Stomach (tissue), 4 donors: ENCODE results near the gene ANKRD65.
A peak's percentile ranks its signal among the peaks of the same experiment; 100 is the strongest.

ENCODE experiments used
- POLR2A ChIP-seq, 4 donors: fragments of 450-650 bp; IDR thresholded peaks; one replicate each; pipeline ENCODE4 v1.6.1; 2016; ENCODE audit warnings: antibody characterized with exemption in 4 of 4, control low read depth in 2 of 4, mild to moderate bottlenecking in 1 of 4, moderate library complexity in 1 of 4
- TF ChIP-seq, protein P1 (sequence below), 7 experiments: fragments of 450-650 bp in 4 of 7; fragments of 200-600 bp in 3 of 7; sonication (generic) in 3 of 7; IDR thresholded peaks; one replicate each; pipeline ENCODE4 v1.5.1; 2016 to 2019; ENCODE audit warnings: antibody characterized with exemption in 7 of 7, control low read depth in 2 of 7, mild to moderate bottlenecking in 1 of 7

DNA sequence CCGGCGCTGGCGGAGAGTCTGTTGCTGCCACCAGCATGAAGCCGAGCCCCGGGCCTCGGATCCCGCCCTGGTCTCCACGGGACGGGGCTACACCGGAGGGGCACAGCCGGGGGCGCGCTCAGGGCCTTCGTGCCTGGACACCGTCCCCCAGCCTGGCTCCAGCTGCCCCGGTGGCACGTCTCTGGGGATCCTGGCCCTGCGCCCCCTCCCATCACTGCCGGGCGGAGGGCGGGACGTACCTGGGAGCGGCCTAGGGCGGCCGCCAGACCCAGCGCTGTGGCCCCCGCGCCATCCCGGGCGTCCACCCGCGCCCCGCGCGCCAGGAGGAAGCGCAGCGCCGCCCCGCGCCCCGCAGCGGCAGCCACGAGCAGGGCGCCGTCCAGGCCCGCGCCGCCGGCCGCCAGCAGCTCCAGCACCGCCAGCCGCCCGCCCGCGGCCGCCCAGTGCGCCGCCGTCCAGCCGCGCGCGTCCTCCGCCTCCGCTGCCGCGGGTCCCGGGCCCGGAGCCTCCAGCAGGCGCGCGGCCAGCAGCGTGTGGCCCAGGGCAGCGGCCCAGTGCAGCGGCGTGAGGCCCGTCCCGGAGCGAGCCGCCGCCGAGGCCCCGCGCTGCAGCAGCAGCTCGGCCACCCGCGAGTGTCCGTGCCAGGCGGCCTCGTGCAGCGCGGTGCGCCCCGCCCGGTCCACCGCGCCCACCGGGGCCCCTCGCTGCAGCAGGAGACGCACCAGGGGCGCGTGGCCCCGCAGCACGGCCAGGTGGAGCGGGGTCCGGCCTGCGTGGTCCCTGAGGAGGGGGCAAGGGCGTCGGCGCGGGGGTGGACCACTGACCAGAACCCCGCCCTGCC is 1.0 kb downstream of the ANKRD65 start:
- TF ChIP-seq, protein P1, sequence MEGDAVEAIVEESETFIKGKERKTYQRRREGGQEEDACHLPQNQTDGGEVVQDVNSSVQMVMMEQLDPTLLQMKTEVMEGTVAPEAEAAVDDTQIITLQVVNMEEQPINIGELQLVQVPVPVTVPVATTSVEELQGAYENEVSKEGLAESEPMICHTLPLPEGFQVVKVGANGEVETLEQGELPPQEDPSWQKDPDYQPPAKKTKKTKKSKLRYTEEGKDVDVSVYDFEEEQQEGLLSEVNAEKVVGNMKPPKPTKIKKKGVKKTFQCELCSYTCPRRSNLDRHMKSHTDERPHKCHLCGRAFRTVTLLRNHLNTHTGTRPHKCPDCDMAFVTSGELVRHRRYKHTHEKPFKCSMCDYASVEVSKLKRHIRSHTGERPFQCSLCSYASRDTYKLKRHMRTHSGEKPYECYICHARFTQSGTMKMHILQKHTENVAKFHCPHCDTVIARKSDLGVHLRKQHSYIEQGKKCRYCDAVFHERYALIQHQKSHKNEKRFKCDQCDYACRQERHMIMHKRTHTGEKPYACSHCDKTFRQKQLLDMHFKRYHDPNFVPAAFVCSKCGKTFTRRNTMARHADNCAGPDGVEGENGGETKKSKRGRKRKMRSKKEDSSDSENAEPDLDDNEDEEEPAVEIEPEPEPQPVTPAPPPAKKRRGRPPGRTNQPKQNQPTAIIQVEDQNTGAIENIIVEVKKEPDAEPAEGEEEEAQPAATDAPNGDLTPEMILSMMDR (IDR thresholded peaks at IDR 0.05) = peak in 1 of 7 experiments; percentile 13
- TF ChIP-seq POLR2A (IDR thresholded peaks at IDR 0.05) = no peak
